GM19395 (cell line): ENCODE measurements around the gene CNTNAP2.
"Not testable (repeated sequence)": the region's sequence is repeated elsewhere in the genome, so short reads cannot be mapped to it uniquely, and the experiment has no call there.

Source experiments
- ATAC-seq: cut with Tn5 transposase; IDR thresholded peaks from one replicate; pipeline ENCODE4 v1.9.1; 2021; ENCODE audit warnings: mild to moderate bottlenecking, moderate library complexity; ENCODE audit not compliant: unreplicated experiment

The CNTNAP2 gene

GRCh38 chr7:146862415-146862814 lies 745.8 kb downstream of the CNTNAP2 start:
- ATAC-seq, result no peak

- ATAC-seq, result no peak
Observed at GRCh38 chr7:146864644-146865043, 748.0 kb downstream of the CNTNAP2 start.

DNA sequence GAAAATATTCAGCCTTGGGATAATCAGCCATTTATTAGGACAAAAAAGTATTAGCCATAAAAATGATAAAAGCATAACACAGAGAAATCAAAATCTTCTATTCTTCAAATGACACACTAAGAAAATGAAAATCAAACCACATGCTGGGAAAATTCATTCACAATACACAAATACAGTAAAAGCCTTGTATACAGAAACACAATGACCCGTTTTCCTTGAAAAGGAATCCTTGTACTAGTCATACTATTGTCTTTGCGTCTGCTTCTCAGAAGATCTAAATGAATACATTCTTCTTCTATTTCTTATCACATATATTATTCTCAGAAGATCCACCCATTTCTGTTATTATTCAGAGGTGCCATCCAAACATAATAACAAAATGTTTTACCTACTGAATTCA lies 749.1 kb downstream of the CNTNAP2 start:
- no peak for ATAC-seq

GRCh38 chr7:146874722-146875121 lies 758.1 kb downstream of the CNTNAP2 start:
- no peak for ATAC-seq

- no peak for ATAC-seq
Observed at GRCh38 chr7:146875237-146875785, 758.7 kb downstream of the CNTNAP2 start.

DNA sequence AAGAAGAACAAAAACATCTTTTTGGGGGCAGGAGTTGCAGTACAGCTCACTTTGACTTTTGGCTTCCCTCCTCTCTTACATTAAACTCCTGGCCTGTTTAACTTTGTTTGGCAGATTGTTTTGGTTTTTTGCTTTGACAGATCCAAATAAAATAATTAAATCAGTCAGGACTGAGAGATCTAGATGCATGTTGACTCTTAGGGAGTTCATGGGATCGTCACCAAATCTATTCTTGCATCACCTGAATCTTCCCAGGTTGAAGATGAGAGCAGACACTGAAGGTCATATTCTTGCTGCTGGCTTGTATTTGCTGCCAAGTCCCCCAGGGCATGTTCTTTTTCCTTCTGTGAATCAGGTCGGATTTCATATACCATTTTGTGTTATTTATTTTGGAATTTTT lies 759.4 kb downstream of the CNTNAP2 start:
- no peak for ATAC-seq

DNA sequence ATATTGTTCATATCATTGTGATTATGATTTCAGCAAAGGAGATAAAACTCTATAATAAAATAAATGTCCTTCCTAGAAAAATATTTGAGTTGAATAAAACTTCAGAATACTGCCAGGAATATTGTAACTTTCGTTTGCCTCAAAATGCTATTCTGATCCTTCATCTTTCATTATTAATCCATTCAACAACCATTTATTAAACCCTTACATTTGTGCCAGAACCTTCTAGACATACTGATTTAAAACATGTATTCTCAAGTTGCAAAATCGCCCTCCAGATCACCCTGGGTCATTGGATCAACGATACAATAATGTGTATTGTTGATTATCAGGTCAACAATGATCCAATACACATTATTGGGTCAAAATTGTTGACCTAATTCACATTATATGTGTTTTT lies 759.8 kb downstream of the CNTNAP2 start:
- ATAC-seq, result no peak

DNA sequence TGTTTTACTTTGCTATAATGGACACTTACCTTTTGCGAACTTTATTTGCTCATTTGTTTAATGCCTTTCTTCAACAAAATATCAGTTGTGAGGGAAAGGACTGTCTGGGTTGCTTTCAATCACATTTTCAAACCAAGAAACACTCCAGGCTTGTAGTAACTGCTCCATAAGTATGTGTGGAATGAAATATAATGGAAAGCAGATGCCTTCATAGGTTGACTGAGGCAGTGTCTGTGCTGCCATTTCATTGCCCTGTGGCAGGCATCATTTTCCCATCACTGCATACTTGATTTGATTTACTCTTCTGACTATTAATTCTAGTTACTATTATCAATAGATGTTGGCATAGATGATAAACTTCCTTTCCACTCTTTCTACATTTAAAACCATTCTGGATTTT lies 762.3 kb downstream of the CNTNAP2 start:
- no peak for ATAC-seq

DNA sequence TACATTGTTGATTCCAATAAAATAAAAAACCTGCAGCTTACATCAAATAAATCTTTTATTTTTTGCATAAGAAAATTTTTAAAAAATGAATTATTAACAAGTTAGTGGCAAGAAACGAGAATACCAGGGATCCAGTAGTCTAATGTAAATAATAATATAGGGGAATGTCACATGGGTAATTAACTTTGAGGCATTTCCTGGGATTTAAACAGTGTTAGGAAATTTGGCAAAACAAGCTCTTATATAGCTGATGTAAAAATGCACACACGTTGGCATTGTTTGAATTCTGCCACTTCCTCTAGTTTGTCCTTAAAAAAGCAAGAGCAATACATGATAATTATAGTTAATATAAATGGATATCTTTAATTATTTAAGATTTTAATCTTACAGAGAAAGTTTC lies 768.6 kb downstream of the CNTNAP2 start:
- ATAC-seq, result no peak

DNA sequence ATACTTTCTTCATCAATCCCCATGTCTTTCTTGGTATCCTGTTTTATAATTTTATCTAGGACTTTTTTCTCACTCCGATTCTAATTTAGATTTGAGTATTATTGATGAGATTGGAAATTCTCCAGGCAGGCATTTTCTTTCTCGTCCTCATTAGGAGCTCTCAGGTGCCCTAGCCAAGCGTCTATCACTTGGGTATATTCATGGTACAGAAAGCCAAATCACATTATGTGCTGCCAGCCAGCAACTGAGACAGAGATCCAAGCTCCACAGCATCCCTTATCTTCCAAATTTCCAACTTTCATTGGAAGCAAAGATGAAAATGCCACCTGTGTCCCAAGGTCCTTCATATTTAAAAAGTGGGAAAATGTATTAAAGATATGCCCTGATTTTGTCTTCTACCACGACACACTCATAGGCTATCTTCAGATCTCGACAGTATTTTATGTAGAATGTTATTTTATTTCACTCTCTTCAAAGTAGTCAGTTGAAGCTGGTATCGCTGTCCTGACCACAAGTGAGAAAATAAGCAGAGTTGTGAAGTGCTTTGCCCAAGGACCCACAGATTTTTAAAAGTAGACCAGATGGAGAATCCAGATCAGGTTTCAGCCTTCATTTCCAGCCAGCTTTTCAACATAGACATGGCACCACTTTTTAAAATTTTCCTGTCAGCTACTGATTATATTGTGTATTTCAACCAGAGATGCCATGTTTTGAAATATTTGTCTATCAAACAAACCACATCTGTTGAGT lies 773.4 kb downstream of the CNTNAP2 start:
- ATAC-seq, result no peak

- ATAC-seq, result no peak
Observed at GRCh38 chr7:146892151-146892550, 775.5 kb downstream of the CNTNAP2 start.

DNA sequence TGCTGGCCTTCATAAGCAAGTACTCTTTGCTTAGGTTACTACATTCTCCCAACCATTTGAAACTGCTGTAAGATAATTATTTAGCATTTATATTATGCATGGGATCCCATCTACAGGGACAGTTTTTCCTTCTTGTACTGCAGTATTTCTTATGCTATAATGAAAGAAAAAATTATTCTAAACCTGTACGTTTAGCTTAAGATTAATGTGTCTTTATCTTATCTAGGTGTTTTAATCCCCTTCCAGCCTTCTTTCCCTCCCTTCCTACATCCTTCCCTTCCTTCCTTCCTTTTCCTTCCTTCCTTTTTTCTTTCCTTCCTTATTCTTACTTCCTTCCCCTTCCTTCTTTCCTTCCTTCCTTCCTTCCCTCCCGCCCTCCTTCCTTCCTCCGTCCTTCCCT lies 778.3 kb downstream of the CNTNAP2 start:
- ATAC-seq, result no peak

- ATAC-seq, result no peak
Observed at GRCh38 chr7:146902266-146902665, 785.7 kb downstream of the CNTNAP2 start.

DNA sequence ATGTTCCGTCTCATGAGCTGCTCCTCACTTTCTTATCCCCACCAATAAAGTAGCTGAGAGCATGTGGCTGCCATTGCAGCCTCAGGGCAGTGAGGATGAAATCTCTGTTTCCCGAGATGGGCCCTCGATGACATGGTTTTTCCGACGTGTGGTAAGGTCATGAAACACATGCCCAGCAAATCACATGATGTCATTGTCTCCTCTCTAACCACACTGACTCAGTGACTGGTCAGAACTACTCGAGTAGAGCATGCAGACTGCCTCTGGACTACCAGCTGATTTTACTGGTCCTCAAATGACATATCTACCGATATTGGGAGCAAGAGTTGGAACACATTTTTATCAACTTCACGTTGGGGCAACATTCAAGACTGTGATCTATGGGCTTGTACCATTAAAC lies 786.1 kb downstream of the CNTNAP2 start:
- ATAC-seq, result no peak

DNA sequence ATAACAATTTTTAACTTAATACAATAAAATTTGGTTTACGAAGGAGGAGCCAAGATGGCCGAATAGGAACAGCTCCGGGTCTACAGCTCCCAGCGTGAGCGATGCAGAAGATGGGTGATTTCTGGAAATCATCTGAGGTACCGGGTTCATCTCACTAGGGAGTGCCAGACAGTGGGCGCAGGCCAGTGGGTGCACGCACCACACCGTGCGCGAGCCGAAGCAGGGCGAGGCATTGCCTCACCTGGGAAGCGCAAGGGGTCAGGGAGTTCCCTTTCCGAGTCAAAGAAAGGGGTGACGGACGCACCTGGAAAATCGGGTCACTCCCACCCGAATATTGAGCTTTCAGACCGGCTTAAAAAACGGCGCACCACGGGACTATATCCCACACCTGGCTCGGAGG lies 789.1 kb downstream of the CNTNAP2 start:
- ATAC-seq, result not testable (repeated sequence)

GRCh38 chr7:146922782-146923181 lies 806.2 kb downstream of the CNTNAP2 start:
- no peak for ATAC-seq

DNA sequence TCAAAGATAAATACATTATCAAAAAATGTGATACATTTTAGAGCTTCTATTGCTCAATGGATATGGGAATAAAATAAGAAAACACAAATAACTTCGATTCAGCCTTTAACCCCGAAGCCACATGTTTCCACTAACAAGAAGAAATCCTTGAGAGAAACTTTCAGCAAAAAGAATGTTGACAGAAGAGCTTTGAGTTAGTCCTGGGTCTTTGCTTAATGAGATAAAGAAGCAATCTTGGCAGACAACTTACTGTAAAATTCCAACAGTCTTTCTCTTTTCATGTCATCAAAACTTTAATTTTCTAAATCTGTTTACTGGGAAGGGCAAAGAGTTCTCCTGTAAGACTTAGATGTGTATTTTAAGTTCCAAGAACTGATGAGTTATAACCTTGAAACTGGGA lies 810.2 kb downstream of the CNTNAP2 start:
- ATAC-seq, result no peak

- ATAC-seq, result no peak
Observed at GRCh38 chr7:146937836-146938235, 821.2 kb downstream of the CNTNAP2 start.

- ATAC-seq, result no peak
Observed at GRCh38 chr7:146943483-146943882, 826.9 kb downstream of the CNTNAP2 start.

DNA sequence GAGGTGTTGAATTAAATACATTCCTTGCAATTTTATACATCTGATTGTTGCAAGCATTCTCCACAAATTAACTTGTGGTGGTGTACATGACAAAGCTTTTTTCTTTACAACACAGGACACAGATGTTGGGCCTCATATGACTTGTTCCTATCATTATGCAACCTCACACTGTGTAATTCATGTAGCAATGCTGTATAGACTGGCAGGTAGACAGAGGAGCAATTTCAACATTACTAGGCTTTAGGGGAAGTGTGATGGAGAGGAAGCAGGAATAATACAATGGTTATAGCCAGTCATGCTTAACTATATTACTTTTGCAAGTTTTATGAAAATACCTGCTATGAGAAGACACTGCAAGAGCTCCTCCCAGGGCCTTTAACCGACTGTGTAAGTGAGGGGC lies 832.1 kb downstream of the CNTNAP2 start:
- ATAC-seq, result no peak

GRCh38 chr7:146956321-146956720 lies 839.7 kb downstream of the CNTNAP2 start:
- ATAC-seq, result no peak

- ATAC-seq, result no peak
Observed at GRCh38 chr7:146956853-146957252, 840.3 kb downstream of the CNTNAP2 start.
